Effector memory CD8-positive, alpha-beta T cell (primary cell): ENCODE measurements around the gene DRD3.

Experiments used
- ATAC-seq: fragments of 150-1000 bp; cut with Tn5 transposase; replicated peaks from 2 replicates; pipeline ENCODE4 v1.10.0; 2021; ENCODE audit warnings: mild to moderate bottlenecking, moderate library complexity
- DNase-seq, 3 experiments: peaks; one replicate each; pipeline ENCODE4 v3.0.0; 2021
- H3K27ac Mint-ChIP-seq, 2 donors: one replicate each; pipeline ENCODE4 v1.8.0; 2022; ENCODE audit warnings: mild to moderate bottlenecking in 2 of 2, mixed read lengths in 2 of 2, moderate library complexity in 2 of 2
- H3K27me3 Mint-ChIP-seq, 2 donors: one replicate each; pipeline ENCODE4 v1.8.0; 2022; ENCODE audit warnings: mixed read lengths in 2 of 2
- H3K36me3 Mint-ChIP-seq: one replicate; pipeline ENCODE4 v1.8.0; 2022; ENCODE audit warnings: mild to moderate bottlenecking, moderate library complexity, mixed read lengths; ENCODE audit not compliant: insufficient read depth
- H3K4me1 Mint-ChIP-seq, 2 donors: one replicate each; pipeline ENCODE4 v1.8.0; 2022; ENCODE audit warnings: low read depth in 2 of 2, mixed read lengths in 2 of 2
- H3K4me3 Mint-ChIP-seq, 2 donors: one replicate each; pipeline ENCODE4 v1.8.0; 2022; ENCODE audit warnings: mild to moderate bottlenecking in 2 of 2, mixed read lengths in 2 of 2, moderate library complexity in 2 of 2
- H3K9me3 Mint-ChIP-seq, 2 donors: one replicate each; pipeline ENCODE4 v1.8.0; 2022; ENCODE audit warnings: mixed read lengths in 2 of 2

The DRD3 gene

DNA sequence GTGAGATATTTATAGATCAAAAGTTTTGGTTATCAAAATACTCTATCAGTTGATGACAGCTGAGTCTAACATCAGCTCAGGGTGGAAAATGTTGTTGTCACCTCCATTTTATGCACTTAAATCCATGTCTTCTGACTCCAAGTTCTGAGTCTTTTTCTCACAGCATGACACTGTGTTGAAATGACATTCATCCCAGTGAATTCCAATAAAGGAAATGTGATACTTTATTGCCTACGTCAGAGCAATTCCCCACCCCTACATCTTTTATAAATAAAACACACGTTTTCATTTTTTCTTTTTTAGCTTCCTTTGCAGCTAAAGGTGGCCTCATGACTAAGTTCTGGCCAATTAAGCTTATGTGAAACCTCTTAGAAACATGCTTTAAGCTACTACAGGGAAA is 10.7 kb downstream of the DRD3 start:
- Mint-ChIP-seq H3K27ac (no peak overlapping the region), H3K36me3 (peaks cover 3% of the 10 kb centered on the region), H3K9me3 (no peaks in the 10 kb centered on the region), H3K4me3 (no peak overlapping the region), H3K4me1 (no peaks in the 10 kb centered on the region), H3K27me3 (no peaks in the 10 kb centered on the region)
- ATAC-seq (no peak), DNase-seq (no peak)

GRCh38 chr3:114157321-114157720 is 21.5 kb downstream of the DRD3 start:
- Mint-ChIP-seq H3K27ac (peak overlapping the region in 1 of 2 donors; percentile 25), H3K27me3 (no peaks in the 10 kb centered on the region), H3K4me3 (no peak overlapping the region), H3K36me3 (no peaks in the 10 kb centered on the region), H3K9me3 (no peaks in the 10 kb centered on the region), H3K4me1 (peaks cover 0 to 6% of the 10 kb centered on the region in 2 donors)
- no peak for DNase-seq
- no peak for ATAC-seq

- H3K9me3 Mint-ChIP-seq: no peaks in the 10 kb centered on the region
- no peak overlapping the region for H3K27ac Mint-ChIP-seq
- H3K4me1 Mint-ChIP-seq: peaks cover 0 to 8% of the 10 kb centered on the region in 2 donors
- ATAC-seq (no peak), DNase-seq (peak in 1 of 3 experiments; percentile 10)
- H3K36me3 Mint-ChIP-seq: no peaks in the 10 kb centered on the region
- no peak overlapping the region for H3K4me3 Mint-ChIP-seq
- no peaks in the 10 kb centered on the region for H3K27me3 Mint-ChIP-seq
Observed at GRCh38 chr3:114155370-114155821, 23.5 kb downstream of the DRD3 start.

DNA sequence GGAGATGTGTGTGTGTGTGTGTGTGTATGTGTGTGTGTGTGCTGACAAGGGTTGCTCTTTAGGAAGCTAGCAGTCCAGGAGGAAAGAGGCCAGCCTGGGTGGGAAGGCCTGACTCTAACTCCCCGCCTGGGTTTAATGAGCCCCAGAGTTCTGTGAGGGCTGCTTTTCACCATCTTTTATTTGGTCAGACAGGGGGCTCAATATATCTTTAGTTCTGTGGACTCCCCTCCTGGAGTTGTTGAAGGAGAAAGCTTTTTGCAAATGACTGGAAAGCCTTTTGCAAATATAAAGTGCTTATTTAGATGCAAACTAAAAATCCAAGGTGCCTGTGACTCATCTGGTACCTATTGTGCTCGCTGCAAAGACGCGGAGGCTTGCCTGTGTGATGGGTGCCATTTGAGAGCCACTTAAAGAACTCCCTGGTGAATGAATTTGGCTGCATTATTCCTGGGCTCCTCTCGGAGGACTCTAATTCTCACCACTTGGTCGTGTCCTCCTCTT is 24.5 kb downstream of the DRD3 start:
- ATAC-seq (no peak), DNase-seq (no peak)
- H3K4me3 Mint-ChIP-seq: no peak overlapping the region
- peak overlapping the region in 1 of 2 donors; percentile 38 for H3K27ac Mint-ChIP-seq
- H3K27me3 Mint-ChIP-seq: no peaks in the 10 kb centered on the region
- H3K36me3 Mint-ChIP-seq: no peaks in the 10 kb centered on the region
- H3K4me1 Mint-ChIP-seq: peaks cover 0 to 8% of the 10 kb centered on the region in 2 donors
- H3K9me3 Mint-ChIP-seq: no peaks in the 10 kb centered on the region

GRCh38 chr3:114152519-114153151 is 26.2 kb downstream of the DRD3 start:
- DNase-seq (peak; percentile 82 to 90 (median 84)), ATAC-seq (peak; percentile 97)
- no peaks in the 10 kb centered on the region for H3K36me3 Mint-ChIP-seq
- H3K9me3 Mint-ChIP-seq: no peaks in the 10 kb centered on the region
- peaks cover 0 to 8% of the 10 kb centered on the region in 2 donors for H3K4me1 Mint-ChIP-seq
- H3K4me3 Mint-ChIP-seq: peak overlapping the region; percentile 57 to 67
- H3K27ac Mint-ChIP-seq: peak overlapping the region; percentile 16 to 74
- H3K27me3 Mint-ChIP-seq: no peaks in the 10 kb centered on the region

DNA sequence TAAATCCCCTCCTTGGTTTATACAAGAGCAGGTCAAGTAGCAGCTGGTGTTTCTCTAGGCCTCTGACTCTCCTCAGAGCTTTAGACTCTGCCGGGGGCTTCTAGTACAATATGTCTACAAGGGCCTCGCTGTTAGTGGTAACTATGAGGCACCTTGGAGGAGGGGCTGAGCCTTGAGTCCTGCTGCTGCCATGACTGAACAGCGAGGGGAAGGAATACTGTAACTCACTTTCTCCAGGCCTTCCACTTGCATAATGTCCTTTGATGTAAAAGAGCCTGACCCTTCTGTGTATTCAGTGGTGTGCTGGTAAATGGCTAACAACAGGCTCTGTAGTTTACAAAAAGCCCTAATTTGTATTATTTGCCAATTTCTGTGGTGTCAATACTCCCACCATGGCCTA is 27.8 kb downstream of the DRD3 start:
- no peaks in the 10 kb centered on the region for H3K27me3 Mint-ChIP-seq
- no peaks in the 10 kb centered on the region for H3K9me3 Mint-ChIP-seq
- H3K27ac Mint-ChIP-seq: no peak overlapping the region
- DNase-seq: no peak
- ATAC-seq: no peak
- H3K36me3 Mint-ChIP-seq: peaks cover 3% of the 10 kb centered on the region
- H3K4me1 Mint-ChIP-seq: peaks cover 0 to 8% of the 10 kb centered on the region in 2 donors
- no peak overlapping the region for H3K4me3 Mint-ChIP-seq

DNA sequence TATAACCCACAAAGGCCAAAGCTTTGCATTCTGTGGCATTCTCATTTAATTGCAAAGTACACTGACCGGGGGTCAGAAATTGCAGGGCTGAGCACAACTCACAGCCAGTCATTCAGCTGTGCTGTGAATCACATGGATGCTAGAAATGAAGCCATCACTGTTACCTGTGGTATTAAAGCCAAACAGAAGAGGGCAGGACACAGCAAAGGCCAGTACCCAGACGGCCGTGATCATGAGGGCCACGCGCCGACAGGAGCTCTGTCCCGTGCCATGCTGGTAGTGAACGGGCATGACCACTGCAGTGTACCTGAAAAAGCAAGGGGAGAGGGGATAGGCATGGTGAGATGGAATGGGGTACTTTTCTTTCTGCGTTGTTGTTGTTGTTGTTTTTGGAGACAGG is 31.6 kb downstream of the DRD3 start:
- H3K36me3 Mint-ChIP-seq: peaks cover 3% of the 10 kb centered on the region
- no peak overlapping the region for H3K4me3 Mint-ChIP-seq
- no peak overlapping the region for H3K27ac Mint-ChIP-seq
- no peaks in the 10 kb centered on the region for H3K27me3 Mint-ChIP-seq
- ATAC-seq: no peak
- no peaks in the 10 kb centered on the region for H3K9me3 Mint-ChIP-seq
- H3K4me1 Mint-ChIP-seq: peaks cover 0 to 2% of the 10 kb centered on the region in 2 donors
- no peak for DNase-seq

- H3K4me1 Mint-ChIP-seq: no peaks in the 10 kb centered on the region
- peaks cover 0 to 2% of the 10 kb centered on the region in 2 donors for H3K27me3 Mint-ChIP-seq
- peaks cover 3% of the 10 kb centered on the region for H3K36me3 Mint-ChIP-seq
- ATAC-seq (no peak), DNase-seq (no peak)
- H3K27ac Mint-ChIP-seq: no peak overlapping the region
- H3K4me3 Mint-ChIP-seq: no peak overlapping the region
- no peaks in the 10 kb centered on the region for H3K9me3 Mint-ChIP-seq
Observed at GRCh38 chr3:114144909-114145688, 33.8 kb downstream of the DRD3 start.

GRCh38 chr3:114143817-114144216 is 35.0 kb downstream of the DRD3 start:
- ATAC-seq (no peak), DNase-seq (no peak)
- H3K9me3 Mint-ChIP-seq: no peaks in the 10 kb centered on the region
- peaks cover 0 to 13% of the 10 kb centered on the region in 2 donors for H3K27me3 Mint-ChIP-seq
- no peak overlapping the region for H3K27ac Mint-ChIP-seq
- peaks cover 6% of the 10 kb centered on the region for H3K36me3 Mint-ChIP-seq
- H3K4me3 Mint-ChIP-seq: no peak overlapping the region
- no peaks in the 10 kb centered on the region for H3K4me1 Mint-ChIP-seq

DNA sequence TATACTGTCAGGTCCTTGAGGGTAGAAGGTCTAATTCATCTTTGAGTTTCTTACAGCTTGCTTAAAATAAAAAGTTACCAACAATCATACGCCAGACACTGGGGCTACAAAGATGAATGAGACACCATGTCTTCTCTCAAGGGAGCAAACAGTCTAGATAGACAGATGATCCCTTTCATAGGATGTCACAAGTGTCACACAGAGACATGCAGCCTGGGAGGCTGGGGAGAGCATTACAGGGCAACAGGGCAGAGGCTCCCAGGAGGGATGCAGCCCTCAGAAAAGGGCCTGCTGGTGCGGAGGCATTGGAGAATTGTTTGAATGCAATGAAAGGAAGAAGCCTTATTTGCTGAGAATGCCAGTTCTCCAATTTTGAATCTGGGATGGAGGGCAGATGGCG is 39.0 kb downstream of the DRD3 start:
- peaks cover 3% of the 10 kb centered on the region for H3K36me3 Mint-ChIP-seq
- H3K27me3 Mint-ChIP-seq: peaks cover 0 to 13% of the 10 kb centered on the region in 2 donors
- ATAC-seq (no peak), DNase-seq (no peak)
- no peak overlapping the region for H3K4me3 Mint-ChIP-seq
- no peaks in the 10 kb centered on the region for H3K9me3 Mint-ChIP-seq
- H3K4me1 Mint-ChIP-seq: no peaks in the 10 kb centered on the region
- H3K27ac Mint-ChIP-seq: no peak overlapping the region

DNA sequence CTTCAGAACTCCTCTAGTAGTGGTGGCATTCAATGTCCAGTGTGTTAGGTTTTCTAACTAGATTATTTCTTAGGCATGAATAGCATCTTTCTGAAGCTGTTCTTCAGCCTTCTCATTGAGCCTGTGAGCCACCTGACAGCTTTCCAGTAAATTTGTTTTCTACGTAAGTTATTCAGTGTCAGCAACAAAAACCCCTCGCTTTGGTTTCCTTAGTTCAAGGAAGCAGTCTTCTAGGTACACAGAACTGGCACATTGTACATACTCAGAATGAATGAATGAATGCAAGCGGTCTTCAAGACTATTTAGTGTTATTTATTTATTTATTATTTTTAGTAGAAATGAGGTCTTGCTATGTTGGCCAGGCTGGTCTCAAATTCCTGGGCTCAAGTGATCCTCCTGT is 44.9 kb downstream of the DRD3 start:
- Mint-ChIP-seq H3K4me1 (no peaks in the 10 kb centered on the region), H3K4me3 (no peak overlapping the region), H3K27ac (no peak overlapping the region), H3K27me3 (peaks cover 6 to 9% of the 10 kb centered on the region in 2 donors), H3K9me3 (no peaks in the 10 kb centered on the region), H3K36me3 (peaks cover 5% of the 10 kb centered on the region)
- DNase-seq (no peak), ATAC-seq (no peak)

GRCh38 chr3:114132500-114132899 is 46.4 kb downstream of the DRD3 start:
- no peaks in the 10 kb centered on the region for H3K4me1 Mint-ChIP-seq

DNA sequence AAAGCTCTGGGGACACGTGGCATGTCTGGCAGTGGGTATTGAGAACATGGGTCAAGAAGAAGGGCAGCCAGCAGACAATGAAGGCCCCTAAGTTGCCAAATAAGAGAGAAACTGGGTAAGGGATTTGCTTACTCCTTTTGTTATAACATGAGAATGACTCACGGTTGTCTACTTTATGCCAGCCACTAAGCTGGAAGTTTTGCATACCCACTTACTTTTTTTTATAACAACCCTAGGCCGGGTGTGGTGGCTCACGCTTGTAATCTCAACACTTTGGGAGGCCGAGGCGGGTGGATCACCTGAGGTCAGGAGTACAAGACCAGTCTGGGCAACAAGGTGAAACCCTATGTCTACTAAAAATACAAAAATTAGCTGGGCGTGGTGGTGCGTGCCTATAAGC is 50.0 kb downstream of the DRD3 start:
- DNase-seq (no peak), ATAC-seq (no peak)
- Mint-ChIP-seq H3K36me3 (peaks cover 5% of the 10 kb centered on the region), H3K9me3 (no peaks in the 10 kb centered on the region), H3K27ac (no peak overlapping the region), H3K4me3 (no peak overlapping the region), H3K27me3 (peaks cover 8 to 15% of the 10 kb centered on the region in 2 donors), H3K4me1 (no peaks in the 10 kb centered on the region)

More at GRCh38 chr3:114132500-114132899, 46.4 kb downstream of the DRD3 start:
- no peak for DNase-seq
- ATAC-seq: no peak
- Mint-ChIP-seq H3K9me3 (no peaks in the 10 kb centered on the region), H3K27me3 (peaks cover 6 to 9% of the 10 kb centered on the region in 2 donors), H3K36me3 (peaks cover 5% of the 10 kb centered on the region), H3K27ac (no peak overlapping the region), H3K4me3 (no peak overlapping the region)

DNA sequence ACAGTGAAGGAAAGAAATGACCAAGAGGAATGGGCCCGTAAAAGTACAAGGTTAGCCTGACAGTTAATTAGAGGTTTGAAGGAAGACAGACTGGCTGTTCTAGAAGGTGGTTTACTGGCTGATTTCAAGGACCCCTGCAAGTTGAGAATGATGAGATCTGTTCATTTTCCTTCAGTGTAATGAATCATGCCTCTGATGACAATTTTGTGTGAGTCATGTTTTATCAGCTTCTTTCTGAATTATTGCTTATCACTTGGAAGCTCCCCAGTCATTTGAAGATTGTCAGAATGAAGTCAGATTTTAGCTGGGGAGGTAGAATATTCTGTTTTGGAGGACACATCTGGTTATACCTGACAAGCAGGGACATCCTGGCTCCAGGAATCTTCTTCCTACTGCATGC is 50.6 kb downstream of the DRD3 start:
- Mint-ChIP-seq H3K27ac (no peak overlapping the region), H3K36me3 (peaks cover 5% of the 10 kb centered on the region), H3K4me3 (no peak overlapping the region), H3K4me1 (no peaks in the 10 kb centered on the region), H3K9me3 (no peaks in the 10 kb centered on the region), H3K27me3 (peaks cover 13 to 21% of the 10 kb centered on the region in 2 donors)
- DNase-seq (no peak), ATAC-seq (no peak)
